NOMO-1 treated with dmso at 0.1 percent for 144 hours (cell line): ENCODE measurements around the gene KCTD20.
"Not testable (repeated sequence)": the region's sequence is repeated elsewhere in the genome, so short reads cannot be mapped to it uniquely, and the experiment has no call there.

ENCODE experiments used
- DNase-seq: peaks from one replicate; lab custom pipeline; 2025; ENCODE audit not compliant: unreplicated experiment; lab: John Stamatoyannopoulos, UW

KCTD20 gene

DNA sequence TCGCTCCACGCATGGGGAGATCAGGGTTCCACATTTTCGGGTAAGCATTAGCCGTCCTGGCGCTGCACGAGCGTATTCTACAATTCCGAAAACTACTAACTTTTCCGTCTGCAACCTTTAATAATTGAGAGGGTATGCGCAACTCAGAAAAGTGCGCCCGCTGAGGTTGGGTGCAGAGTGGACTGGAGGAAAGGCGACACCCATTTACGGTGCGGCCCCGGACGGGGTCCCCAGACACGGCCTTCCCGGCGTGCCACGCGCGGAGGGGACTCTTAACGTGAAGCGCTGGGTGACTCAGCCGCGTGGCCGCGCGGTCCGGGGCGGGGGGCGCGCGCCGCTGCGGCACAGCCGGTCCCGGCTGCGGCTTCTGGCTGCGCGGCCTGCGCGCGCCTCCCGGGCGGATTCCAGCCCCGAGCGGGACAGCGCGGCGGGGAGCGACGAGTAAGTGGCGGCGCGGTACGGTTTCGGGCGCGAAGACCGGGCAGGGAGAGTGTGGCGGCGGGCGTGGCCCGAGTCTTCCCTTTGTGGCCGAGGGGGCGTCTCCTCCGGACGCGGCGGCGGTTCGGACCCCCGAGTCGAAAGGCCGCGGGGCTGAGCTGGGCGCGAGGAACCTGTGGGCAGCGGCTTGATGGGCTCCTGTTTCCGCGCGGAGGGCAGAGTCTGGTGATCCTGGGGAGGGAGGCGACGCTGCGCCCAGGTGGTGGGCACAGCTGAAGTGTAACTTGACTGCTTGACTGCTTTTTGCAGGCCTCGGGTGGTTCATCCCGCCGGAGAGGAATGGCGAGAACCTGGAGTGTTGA is at the start of gene KCTD20, which contains the start of gene PXT1:
Gene KCTD20, plus strand, starts transcription at position 330 of the 800 bp plus-strand sequence. CDS start 27,098 bp downstream, outside the sequence.
Gene PXT1, minus strand, starts transcription at position 184 of the 800 bp plus-strand sequence. CDS start 16,772 bp downstream, outside the sequence.
- DNase-seq, result peak; percentile 83

DNA sequence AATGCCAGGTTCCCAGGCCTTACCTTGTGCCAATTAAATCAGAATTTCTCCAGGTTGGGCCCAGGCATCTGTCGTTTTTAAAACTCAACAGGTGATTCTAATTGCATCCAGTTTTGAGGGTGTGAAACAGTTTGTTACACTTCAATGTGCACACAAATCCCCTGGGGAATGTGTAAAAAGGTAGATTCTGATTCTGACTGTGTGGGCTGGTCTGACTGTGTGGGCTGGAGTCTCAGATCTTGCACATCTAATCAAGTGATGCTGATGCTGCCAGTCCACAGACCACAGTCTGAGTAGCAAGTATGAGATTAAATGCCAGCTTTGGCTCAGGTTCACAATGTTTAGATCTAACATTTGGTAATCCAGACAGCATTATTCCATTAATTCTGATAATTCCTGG is 42.8 kb upstream of the KCTD20 start:
- DNase-seq, result no peak

DNA sequence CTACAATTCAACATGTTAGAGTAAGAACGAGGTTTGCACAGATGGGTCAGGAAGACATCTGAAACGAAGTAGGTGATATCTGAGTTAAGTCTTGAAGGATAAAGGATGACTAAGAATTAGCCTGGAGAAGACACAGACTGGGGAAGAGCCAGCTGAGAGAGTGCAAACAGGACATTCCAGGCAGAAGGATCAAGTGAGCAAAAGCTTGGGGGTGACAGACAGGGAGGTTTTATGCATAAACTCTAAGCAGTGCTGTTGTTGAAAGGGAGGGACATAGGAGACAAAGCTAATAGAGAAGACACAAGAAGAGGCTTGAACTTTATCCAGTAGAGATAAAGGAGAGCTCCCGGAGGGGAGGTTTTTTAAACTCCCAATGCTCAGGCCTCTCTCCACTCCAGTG is 40.3 kb upstream of the KCTD20 start:
- DNase-seq, result no peak

DNA sequence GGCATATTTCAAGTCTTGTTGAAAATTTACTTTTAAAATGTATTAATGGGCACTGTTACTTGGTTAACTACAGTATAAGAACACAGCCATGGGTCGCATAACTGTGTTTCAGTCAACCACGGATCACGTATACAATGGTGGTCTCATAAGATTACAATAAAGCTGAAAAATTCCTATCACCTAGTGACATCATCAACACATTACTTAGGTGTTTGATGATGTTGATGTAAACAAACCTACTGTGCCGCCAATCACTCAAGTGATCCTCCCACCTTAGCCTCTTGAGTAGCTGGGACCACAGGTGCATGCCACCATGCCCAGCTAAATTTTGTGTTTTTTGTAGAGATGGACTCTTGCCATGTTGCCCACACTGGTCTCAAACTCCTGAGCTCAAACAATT is 38.6 kb upstream of the KCTD20 start:
- DNase-seq, result no peak

DNA sequence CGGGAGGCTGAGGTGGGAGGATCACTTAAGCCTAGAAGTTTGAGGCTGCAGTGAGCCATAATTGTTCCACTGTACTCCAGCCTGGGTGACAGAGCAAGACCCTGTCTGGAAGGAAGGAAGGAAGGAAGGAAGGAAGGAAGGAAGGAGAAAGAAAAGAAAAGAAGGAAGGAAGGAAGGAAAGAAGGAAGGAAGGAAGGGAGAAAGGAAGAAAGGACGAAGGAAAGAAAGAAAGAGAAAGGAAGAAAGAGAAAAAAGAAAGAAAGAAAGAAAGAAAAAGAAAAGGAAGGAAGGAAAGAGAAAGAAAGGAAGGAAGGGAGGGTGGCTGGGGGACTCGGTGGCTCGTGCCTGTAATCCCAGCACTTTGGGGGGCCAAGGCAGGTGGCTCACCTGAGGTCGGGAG is 33.1 kb upstream of the KCTD20 start:
- DNase-seq, result not testable (repeated sequence)

DNA sequence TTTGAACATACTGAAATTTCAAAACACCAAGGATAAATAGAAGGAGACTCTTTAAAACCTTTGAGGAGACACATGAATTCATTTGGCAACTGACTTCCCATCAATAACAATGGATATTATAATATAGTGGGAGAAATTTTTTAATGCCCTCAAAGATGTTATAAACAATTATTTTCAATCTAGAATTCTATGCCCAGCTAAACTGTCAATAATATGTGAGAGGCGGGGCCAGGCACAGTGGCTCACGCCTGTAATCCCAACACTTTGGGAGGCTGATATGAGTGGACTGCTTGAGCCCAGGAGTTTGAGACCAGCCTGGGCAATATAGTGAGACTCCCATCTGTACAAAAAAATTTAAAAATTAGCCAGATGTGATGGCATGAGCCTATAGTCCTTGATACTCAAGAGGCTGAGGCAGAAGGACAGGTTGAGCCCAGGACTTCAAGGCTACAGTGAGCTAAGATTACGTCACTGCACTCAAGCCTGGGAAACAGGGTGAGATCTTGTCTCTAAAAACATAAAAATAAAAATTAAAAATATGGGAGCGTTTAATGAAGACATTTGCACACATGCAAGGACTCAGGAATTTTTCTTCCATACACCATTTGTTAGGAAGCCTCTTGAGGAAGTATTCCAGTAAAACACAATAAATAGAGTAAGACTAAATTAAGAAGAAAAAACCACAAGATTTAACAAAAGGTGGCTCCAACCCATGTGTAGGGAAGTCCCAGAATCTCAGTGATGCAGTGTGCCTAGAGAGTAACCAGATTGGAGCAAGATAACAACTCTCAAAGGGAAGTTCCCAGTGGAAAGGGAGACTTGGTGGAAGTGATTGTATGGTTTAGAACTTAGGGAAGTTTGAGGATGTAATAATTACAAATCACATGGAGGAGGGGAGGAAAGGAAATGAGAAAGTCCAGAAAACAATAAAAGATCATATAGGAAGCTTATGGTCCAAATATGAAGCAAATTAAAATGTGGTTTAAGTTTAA is 29.0 kb upstream of the KCTD20 start:
- DNase-seq, result no peak

DNA sequence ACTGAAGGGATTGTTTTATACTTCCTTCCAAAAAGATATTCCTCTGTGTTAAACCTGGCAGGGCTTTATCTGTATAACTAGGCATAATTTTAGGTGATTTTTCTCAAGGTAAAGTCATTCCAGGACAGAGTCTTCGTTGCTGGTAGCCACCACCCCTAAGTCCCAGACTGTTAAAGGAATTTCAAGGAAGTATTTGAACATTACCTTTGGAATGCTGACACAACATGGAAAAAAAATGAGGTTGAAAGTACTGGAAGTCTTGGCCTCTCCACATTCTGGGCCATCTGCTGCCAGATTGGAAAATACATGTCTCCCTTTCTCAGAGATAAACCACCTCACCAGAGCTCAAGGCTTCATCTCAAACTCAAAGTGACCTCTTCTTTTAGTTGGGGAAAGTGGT is 28.3 kb upstream of the KCTD20 start:
- no peak for DNase-seq

DNA sequence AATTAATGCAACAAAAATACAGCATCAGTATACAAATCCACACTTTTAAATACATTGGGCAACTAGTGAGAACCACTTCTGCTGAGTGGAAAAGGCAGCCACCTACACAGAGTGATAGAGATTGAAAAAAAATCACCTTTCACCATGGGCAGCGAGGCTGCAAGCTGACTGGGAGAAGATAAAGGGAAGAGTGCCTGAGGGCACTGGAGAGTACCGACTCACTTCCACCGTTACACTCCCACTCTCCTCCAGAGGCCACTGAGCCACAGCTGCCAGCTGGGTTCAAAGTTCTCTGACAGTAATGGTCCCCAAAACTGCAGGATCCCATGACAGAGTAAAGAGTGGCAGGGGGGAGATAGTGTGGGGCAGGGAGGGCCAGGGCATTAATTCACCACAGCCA is 24.2 kb upstream of the KCTD20 start:
- no peak for DNase-seq

DNA sequence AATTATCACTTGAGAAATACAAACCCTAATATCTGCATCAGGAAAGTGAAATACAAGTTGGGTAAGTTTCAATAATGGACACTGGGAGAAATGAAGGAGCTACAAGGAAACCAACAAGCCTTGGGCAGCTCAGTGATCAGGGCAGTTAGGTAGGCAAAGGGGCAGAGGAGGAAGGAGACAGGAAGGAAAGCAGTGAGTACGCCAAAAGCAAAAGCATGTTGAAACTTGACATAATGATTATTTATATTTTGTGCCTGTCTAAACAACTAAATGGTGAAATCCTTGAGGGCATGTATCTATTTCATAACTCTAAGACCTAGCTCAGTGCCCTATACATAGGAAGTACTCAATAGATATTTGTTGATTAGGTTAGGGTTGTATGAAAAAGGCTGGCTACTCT is 23.5 kb upstream of the KCTD20 start:
- peak; percentile 73 for DNase-seq

DNA sequence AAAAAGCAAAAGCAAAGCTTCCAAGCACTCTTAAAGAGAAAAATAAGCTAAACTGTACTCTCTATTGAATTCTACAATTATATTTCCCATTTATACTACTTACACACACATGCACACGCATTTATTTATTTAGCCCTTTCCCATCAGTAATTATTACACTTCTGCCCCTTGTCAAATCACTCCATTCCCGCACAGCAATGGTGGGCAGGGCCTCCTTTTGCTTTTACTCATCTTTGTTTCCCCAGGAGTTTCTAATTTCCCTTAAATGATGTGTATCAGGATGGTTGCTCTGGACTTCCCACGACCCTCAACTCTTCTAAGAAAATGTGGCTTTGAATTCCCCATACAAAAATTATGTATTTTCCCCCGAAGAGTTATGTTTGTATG is 20.1 kb upstream of the KCTD20 start:
- DNase-seq, result no peak

DNA sequence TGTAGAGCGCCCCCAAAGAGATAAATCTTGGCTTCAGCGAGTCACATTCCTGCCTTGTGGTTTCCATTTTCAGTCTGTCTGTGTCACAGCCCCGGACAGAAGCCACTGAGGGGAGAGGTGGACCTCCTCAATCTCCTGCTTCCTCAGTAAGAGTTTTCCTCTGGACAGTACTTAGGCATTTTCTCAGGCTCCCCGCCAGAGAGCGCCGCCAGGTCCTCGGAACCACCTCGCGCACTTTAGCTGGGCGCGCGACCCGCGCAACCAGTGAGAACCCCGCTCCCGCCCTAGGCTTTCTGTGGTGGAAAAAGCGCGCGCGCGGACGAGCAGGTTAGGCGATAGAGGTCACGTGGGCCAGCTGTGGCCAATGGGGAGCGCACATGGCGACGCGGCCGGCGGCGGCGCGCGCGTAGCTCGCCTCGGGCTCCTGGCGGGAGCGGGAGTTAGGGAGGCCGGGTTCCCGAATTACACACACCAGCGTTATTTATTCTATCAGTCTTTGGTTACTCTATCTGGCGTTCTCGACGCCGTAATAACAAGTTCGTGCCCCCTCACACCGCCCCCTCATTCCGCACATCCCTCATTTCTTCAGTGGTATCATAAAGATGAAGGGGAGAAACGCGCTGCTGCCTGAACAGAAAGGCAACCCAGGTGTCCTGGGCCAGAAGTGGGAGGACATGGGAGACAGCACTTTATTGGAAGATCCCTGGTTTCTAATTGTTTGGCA is 19.5 kb upstream of the KCTD20 start:
- peak; percentile 95 for DNase-seq

DNA sequence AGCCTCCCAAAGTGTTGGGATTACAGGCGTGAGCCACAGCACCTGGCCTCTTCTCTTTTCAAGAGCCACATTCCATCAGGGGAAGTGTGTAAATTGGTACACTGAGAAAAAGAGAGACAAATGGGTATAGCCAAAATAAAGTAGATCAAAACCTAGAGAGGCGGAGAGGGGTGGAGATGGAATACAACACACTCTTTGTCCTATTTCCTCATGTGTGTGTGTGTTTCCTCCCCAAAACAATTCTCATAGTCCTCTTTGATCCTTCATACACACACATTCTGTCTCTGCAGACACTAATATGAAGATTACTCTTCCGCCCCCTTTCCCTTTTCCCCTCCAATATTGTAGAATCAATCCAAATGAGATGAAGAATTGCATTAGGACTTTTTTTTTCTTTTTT is 16.2 kb upstream of the KCTD20 start:
- no peak for DNase-seq

DNA sequence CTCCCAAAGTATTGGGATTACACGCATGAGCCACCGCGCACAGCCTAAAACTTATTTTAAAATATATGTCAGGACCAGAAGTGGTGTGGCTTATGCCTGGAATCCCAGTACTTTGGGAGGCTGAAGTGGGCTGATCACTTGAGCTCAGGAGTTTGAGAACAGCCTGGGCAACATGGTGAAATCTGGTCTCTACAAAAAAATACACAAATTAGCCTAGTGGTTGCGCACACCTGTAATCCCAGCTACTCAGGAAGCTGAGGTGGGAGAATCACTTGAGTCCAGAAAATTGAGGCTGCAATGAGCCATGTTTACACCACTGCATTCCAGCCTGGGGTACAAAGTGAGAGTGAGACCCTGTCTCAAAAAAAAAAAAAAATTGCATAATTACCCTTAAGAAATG is 13.9 kb upstream of the KCTD20 start:
- DNase-seq, result no peak

DNA sequence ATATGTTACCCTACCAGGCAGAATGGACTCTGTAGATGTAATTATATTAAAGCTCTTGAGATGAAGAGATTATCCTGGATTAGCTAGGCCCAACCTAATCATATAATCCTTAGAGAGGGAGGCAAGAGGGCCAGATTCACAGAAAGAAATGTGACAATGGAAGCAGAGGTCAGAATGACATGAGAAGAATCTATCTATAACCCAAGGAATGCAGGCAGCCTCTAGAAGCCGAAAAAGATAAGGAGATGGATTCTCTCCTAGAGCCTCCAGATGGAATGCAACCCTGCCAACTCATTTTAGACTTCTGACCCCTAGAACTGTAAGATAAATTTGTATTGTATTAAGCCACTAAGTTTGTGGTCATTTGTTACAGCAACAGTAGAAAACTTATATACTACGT is 12.4 kb upstream of the KCTD20 start:
- no peak for DNase-seq

DNA sequence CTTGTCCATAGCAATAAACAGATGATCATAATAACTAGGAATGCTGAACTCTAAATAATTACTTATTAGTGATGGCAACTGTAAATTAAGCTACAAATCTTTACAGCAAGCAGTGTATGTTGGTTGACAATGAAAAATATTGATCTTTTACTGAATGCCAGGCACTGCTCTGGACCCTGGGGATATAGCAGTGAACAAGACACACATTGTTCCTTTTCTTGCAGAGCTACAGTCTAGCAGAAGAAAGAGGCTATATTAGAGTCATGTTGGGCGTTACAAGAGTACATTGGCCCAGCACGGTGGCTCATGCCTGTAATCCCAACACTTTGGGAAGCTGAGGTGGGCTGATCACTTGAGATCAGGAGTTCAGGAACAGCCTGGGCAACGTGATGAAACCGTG is 11.6 kb upstream of the KCTD20 start:
- DNase-seq, result no peak

DNA sequence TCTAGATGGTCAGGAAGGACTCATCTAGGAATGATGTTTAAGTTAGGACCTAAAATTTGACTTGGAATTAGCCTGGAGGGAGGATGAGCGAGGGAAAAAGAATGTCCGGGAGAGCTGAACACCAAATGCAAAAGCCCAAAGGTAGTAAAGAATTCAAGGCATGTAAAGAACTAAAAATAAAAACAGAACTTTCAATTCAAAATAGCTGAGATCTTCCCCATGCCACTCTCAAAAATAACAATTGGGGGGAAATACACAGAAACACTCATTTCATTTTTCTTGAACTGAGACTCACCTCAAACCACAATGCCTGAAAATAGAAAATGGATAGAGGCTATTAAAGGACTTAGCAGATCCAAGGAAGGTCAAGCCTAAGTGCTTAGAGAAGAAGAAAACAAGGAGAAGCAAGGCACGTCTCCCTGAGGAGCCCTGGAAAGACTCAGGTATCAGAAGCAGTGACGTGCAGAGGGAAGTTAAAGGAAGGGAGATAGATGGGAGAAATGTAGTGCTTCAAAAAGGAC is 10.6 kb upstream of the KCTD20 start:
- no peak for DNase-seq

DNA sequence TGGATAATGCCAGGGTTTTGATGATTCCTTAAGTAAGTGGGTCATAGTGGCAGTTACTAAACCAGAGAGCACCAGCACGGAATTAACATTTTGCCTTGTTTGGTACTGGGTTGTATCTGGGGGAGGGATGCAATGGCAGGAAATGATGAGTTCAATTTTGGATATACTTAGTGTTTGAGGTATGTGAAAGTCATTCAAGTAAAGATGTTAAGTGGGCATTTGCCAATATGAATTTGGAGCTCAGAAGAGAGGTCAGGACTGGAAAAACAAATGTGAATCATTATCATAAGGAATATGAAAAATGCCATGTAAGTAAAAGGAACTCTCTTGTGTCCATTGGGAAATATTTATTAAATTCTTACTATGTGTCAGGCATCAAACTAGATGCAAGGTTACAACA is 6.3 kb upstream of the KCTD20 start:
- DNase-seq, result no peak

DNA sequence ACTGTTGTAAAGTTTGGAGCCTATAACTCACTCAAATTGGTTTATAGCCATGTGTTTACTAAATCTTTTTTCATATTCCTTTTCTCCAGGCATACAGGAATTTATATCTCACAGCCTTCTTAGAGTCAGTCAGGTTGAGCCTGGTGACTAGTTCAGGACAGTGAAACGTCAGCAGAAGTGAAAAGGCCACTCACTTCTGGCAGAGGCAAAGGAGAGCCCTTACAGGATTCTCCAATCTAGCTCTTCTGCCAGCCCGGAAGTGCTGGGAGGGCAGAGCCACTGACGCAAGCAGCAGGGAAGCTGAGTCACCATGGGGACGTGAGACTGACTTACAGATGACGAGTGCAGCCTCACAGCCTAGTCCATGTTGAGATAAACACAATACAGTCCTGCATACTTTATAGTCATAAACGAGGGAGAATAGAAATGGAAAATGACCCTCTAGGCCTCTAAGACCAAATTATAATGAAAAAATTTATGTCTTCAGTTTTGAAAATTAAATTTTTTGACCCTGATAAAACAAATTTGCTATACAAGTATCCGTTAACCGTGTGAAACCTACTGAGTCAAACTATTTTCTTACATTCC is 1.4 kb upstream of the KCTD20 start:
- peak; percentile 88 for DNase-seq

DNA sequence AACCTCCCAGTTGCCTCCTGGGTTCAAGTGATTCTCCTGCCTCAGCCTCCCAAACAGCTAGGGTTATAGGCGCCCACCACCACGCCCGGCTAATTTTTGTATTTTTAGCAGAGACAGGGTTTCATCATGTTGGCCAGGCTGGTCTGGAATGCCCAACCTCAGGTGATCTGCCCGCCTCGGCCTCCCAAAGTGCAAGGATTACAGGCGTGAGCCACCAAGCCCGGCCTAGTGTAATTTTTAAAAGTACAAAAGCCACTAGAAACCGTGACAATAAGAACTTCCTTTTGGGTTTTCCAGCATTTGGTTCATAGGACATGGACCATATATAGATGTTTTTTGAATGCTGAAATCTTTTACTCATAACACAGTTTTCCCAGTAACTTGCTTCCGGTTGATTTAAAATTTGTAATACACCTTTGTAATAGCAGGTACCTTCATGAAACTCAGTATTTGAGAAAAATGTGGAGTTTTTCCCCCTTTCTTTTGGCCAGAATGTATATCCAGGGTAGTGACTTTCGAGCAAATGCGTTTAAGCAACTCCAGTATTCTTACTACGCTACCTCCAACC is 613 bp upstream of the KCTD20 start:
- no peak for DNase-seq
